IMR-90 (cell line): ENCODE results near the gene SREK1. TPM values are rescaled to one million over a fixed set of nuclear protein-coding genes. Genes with fewer than 3 reads are reported as not detected.

Source experiments
- ATAC-seq: fragments of 200-7000 bp; cut with Tn5 transposase; 2 replicates; pipeline ENCODE4 v1.9.1; 2020; ENCODE audit warnings: low read depth, mild to moderate bottlenecking, moderate library complexity
- BruUV-seq: library from RNA; stranded (reverse); fragments of 400-500 nt; replicated peaks from 2 replicates; lab custom pipeline; 2021; lab: Mats Ljungman, UMichigan
- CTCF ChIA-PET: fragments of 300-600 bp; formaldehyde crosslinking; extraction: SDS; loops from one replicate; lab custom pipeline; 2021; ENCODE audit warnings: antibody characterized with exemption; lab: Yijun Ruan, JAX
- POLR2A ChIA-PET: fragments of 300-600 bp; sonication (Branson Sonifier 250); formaldehyde crosslinking; loops from one replicate; lab custom pipeline; 2022; ENCODE audit warnings: antibody characterized with exemption; ENCODE audit not compliant: unreplicated experiment; lab: Charles Lee
- DNase-seq: peaks from one replicate; pipeline ENCODE4 v3.0.0; 2013
- H2AFZ ChIP-seq: replicated peaks from 2 replicates; pipeline ENCODE3; 2013; ENCODE audit warnings: low read length, mild to moderate bottlenecking; ENCODE audit not compliant: poor library complexity
- H2AK5ac ChIP-seq: 2 replicates; pipeline ENCODE4 v1.6.1; 2013; ENCODE audit warnings: low read depth, low read length, inconsistent platforms
- H2AK9ac ChIP-seq: replicated peaks from 2 replicates; pipeline ENCODE3; 2013; ENCODE audit warnings: mild to moderate bottlenecking, low read depth, low read length, moderate library complexity; ENCODE audit not compliant: poor library complexity
- H2BK120ac ChIP-seq: 2 replicates; pipeline ENCODE4 v1.6.1; 2013; ENCODE audit warnings: low read depth, low read length, inconsistent platforms
- H2BK15ac ChIP-seq: 3 replicates; pipeline ENCODE4 v1.6.1; 2013; ENCODE audit warnings: low read depth, low read length, inconsistent platforms
- H2BK20ac ChIP-seq: 2 replicates; pipeline ENCODE4 v1.6.1; 2013; ENCODE audit warnings: low read depth, mild to moderate bottlenecking, inconsistent platforms, low read length, moderate library complexity
- H2BK5ac ChIP-seq: 2 replicates; pipeline ENCODE4 v1.6.1; 2013; ENCODE audit warnings: mild to moderate bottlenecking, low read depth, low read length, inconsistent platforms; ENCODE audit not compliant: poor library complexity, severe bottlenecking
- H3K14ac ChIP-seq: replicated peaks from 2 replicates; pipeline ENCODE4 v1.6.1; 2013; ENCODE audit warnings: low read depth, low read length, inconsistent platforms
- H3K18ac ChIP-seq: 2 replicates; pipeline ENCODE4 v1.6.1; 2013; ENCODE audit warnings: low read depth, low read length, control low read depth
- H3K23ac ChIP-seq: 2 replicates; pipeline ENCODE4 v1.6.1; 2013; ENCODE audit warnings: low read depth, low read length, inconsistent platforms
- H3K27ac ChIP-seq: 2 replicates; pipeline ENCODE4 v1.5.1; 2013; ENCODE audit warnings: mild to moderate bottlenecking, control low read depth, low read length; ENCODE audit not compliant: insufficient read depth
- H3K27me3 ChIP-seq: 2 replicates; pipeline ENCODE4 v1.6.1; 2013; ENCODE audit warnings: low read length; ENCODE audit not compliant: control insufficient read depth, insufficient read depth
- H3K36me3 ChIP-seq: 2 replicates; pipeline ENCODE4 v1.6.1; 2013; ENCODE audit warnings: low read length, mixed read lengths; ENCODE audit not compliant: control insufficient read depth, insufficient read depth
- H3K4ac ChIP-seq: 2 replicates; pipeline ENCODE4 v1.6.1; 2013; ENCODE audit warnings: low read depth, low read length, inconsistent platforms
- H3K4me1 ChIP-seq: 2 replicates; pipeline ENCODE4 v1.6.1; 2013; ENCODE audit warnings: low read length, mixed read lengths; ENCODE audit not compliant: control insufficient read depth, insufficient read depth
- H3K4me2 ChIP-seq: 2 replicates; pipeline ENCODE4 v1.6.1; 2013; ENCODE audit warnings: low read depth, mild to moderate bottlenecking, control low read depth, low read length, moderate library complexity
- H3K4me3 ChIP-seq: 2 replicates; pipeline ENCODE4 v1.5.1; 2013; ENCODE audit warnings: low read depth, mild to moderate bottlenecking, control low read depth, low read length, moderate library complexity; ENCODE audit not compliant: insufficient read depth
- H3K56ac ChIP-seq: 2 replicates; pipeline ENCODE4 v1.6.1; 2013; ENCODE audit warnings: low read length, inconsistent platforms; ENCODE audit not compliant: insufficient read depth; ENCODE audit errors: extremely low read depth
- H3K79me1 ChIP-seq, 2 experiments: 2 replicates each; pipeline ENCODE4 v1.6.1; 2013; ENCODE audit warnings: low read length in 2 of 2, inconsistent platforms in 1 of 2, low read depth in 1 of 2
- H3K9ac ChIP-seq: 2 replicates; pipeline ENCODE4 v1.6.1; 2013; ENCODE audit warnings: low read depth, low read length, control low read depth
- H3K9me1 ChIP-seq: 2 replicates; pipeline ENCODE4 v1.6.1; 2013; ENCODE audit warnings: low read length, inconsistent platforms; ENCODE audit not compliant: insufficient read depth
- H3K9me3 ChIP-seq: 2 replicates; pipeline ENCODE4 v1.6.1; 2013; ENCODE audit warnings: low read length; ENCODE audit not compliant: control insufficient read depth, insufficient read depth
- H4K20me1 ChIP-seq: 2 replicates; pipeline ENCODE4 v1.6.1; 2013; ENCODE audit warnings: low read length, inconsistent platforms; ENCODE audit not compliant: insufficient read depth
- H4K5ac ChIP-seq: 2 replicates; pipeline ENCODE4 v1.6.1; 2013; ENCODE audit warnings: mild to moderate bottlenecking, low read depth, low read length, control low read depth
- H4K8ac ChIP-seq, 2 experiments: 2 replicates each; pipeline ENCODE4 v1.6.1; 2013; ENCODE audit warnings: low read depth in 2 of 2, low read length in 2 of 2, control low read depth in 1 of 2, inconsistent platforms in 1 of 2
- H4K91ac ChIP-seq: 2 replicates; pipeline ENCODE4 v1.6.1; 2013; ENCODE audit warnings: low read depth, low read length, inconsistent platforms; ENCODE audit not compliant: insufficient read depth
- BHLHE40 ChIP-seq: fragments of 150-350 bp; IDR thresholded peaks from 2 replicates; pipeline ENCODE4 v1.6.1; 2016; ENCODE audit warnings: mild to moderate bottlenecking, low read depth, low read length
- CEBPB ChIP-seq: IDR thresholded peaks from 2 replicates; pipeline ENCODE4 v1.6.1; 2012; ENCODE audit warnings: low read depth, low read length, improper control_type of control experiment
- CHD1 ChIP-seq: IDR thresholded peaks from 2 replicates; pipeline ENCODE4 v1.6.1; 2012; ENCODE audit warnings: low read depth, low read length, improper control_type of control experiment
- FOS ChIP-seq: fragments of 150-350 bp; IDR thresholded peaks from 2 replicates; pipeline ENCODE4 v1.6.1; 2016; ENCODE audit warnings: low read depth, low read length
- MAFK ChIP-seq: IDR thresholded peaks from 2 replicates; pipeline ENCODE4 v1.6.1; 2012; ENCODE audit warnings: low read depth, low read length, improper control_type of control experiment
- MAZ ChIP-seq: IDR thresholded peaks from 2 replicates; pipeline ENCODE4 v1.6.1; 2012; ENCODE audit warnings: low read depth, mild to moderate bottlenecking, low read length, improper control_type of control experiment, moderate library complexity, borderline replicate concordance
- MXI1 ChIP-seq: IDR thresholded peaks from 2 replicates; pipeline ENCODE4 v1.6.1; 2012; ENCODE audit warnings: low read depth, mild to moderate bottlenecking, low read length, moderate library complexity, borderline replicate concordance
- NFE2L2 ChIP-seq: fragments of 150-350 bp; IDR thresholded peaks from 2 replicates; pipeline ENCODE4 v1.6.1; 2016; ENCODE audit warnings: low read depth, mild to moderate bottlenecking, low read length
- POLR2A ChIP-seq: IDR thresholded peaks from 2 replicates; pipeline ENCODE4 v1.6.1; 2012; ENCODE audit warnings: mild to moderate bottlenecking, low read depth, low read length
- RAD21 ChIP-seq: IDR thresholded peaks from 2 replicates; pipeline ENCODE4 v1.6.1; 2012; ENCODE audit warnings: low read length, improper control_type of control experiment
- RCOR1 ChIP-seq: IDR thresholded peaks from 2 replicates; pipeline ENCODE4 v1.6.1; 2012; ENCODE audit warnings: mild to moderate bottlenecking, low read length, improper control_type of control experiment; ENCODE audit not compliant: insufficient replicate concordance
- RFX5 ChIP-seq: IDR thresholded peaks from 2 replicates; pipeline ENCODE4 v1.8.0; 2012; ENCODE audit warnings: low read depth, mild to moderate bottlenecking, low read length, moderate library complexity
- SMC3 ChIP-seq: fragments of 150-350 bp; IDR thresholded peaks from 2 replicates; pipeline ENCODE4 v1.6.1; 2016; ENCODE audit warnings: low read depth, mild to moderate bottlenecking, antibody characterized with exemption, low read length, moderate library complexity
- WGBS, 2 experiments: methylation state at CpG; one replicate each; pipeline versions ENCODE4 v1.1.5 to v1.1.7; 2013; ENCODE audit warnings: missing lambda C conversion rate in 2 of 2; ENCODE audit not compliant: insufficient read length in 1 of 2; ENCODE audit errors: extremely low coverage in 2 of 2; 5-methylcytosine and 5-hydroxymethylcytosine counted together
- dilution Hi-C: fragments of 300-500 bp; cut with HindIII; formaldehyde crosslinking; loops from one replicate; pipeline ENCODE4 v1.14.3; 2018; ENCODE audit warnings: low sequenced_read_pairs; ENCODE audit not compliant: unreplicated experiment
- in situ Hi-C: fragments of 300-500 bp; cut with MboI; formaldehyde crosslinking; loops from 3 replicates; pipeline ENCODE4 v1.14.3; 2019; ENCODE audit warnings: low sequenced_read_pairs, inconsistent platforms, mixed read lengths
- intact Hi-C: fragments of 100-400 bp; cut with micrococcal nuclease; formaldehyde crosslinking; loops from 2 replicates; pipeline ENCODE4 v1.10.0; 2022
- polyA plus RNA-seq, 3 experiments: library from polyadenylated mRNA; depleted of rRNA; stranded (reverse); fragments of >200 nt; gene quantifications; 2 replicates each; pipeline ENCODE4 v1.2.3, GENCODE V29; 2012; ENCODE audit warnings: low replicate concordance in 1 of 3
- total RNA-seq: library from RNA; depleted of rRNA; stranded (reverse); fragments of >200 nt; gene quantifications from 2 replicates; pipeline ENCODE4 v1.2.3, GENCODE V29; 2012
- TF ChIP-seq, protein P1 (sequence below): fragments of 150-350 bp; IDR thresholded peaks from 2 replicates; pipeline ENCODE4 v1.6.1; 2017; ENCODE audit warnings: mild to moderate bottlenecking, antibody characterized with exemption, low read length, low read depth
- TF ChIP-seq, protein P2 (sequence below): conservative IDR thresholded peaks from 2 replicates; pipeline ENCODE4 v1.5.1; 2012; ENCODE audit warnings: mild to moderate bottlenecking, low read depth, low read length, improper control_type of control experiment
- TF ChIP-seq, protein P3 (sequence below): fragments of 150-350 bp; IDR thresholded peaks from 2 replicates; pipeline ENCODE4 v1.6.1; 2016; ENCODE audit warnings: low read depth, mild to moderate bottlenecking, low read length, moderate library complexity, borderline replicate concordance

SREK1 gene
- total and polyA plus RNA-seq, 2 of the 4 experiments (the other 2 are of a cell fraction), result 23.0 to 36.2 TPM

DNA sequence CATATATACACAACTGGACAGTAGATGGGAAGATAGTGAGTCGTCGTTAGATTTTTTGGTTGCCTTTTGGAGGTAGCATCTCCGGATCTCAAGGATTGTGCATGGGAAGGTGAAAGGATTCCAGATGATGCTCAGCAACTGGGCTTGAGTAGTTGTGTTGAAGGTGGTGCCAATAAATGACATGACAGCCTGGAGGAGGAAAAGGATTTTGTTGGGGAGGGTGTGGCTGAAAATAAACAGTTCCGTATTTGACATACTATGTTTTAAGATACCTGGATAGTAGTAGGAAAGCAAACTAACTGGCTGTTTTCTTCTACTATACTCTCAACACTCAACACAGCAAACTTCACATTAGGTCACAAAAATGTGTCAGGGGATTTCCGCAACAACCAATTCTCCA, 62.4 kb downstream of the SREK1 start:
- dilution Hi-C loops, result no loop called here
- H4K91ac ChIP-seq, result no peak overlapping the region
- ATAC-seq (no peak), DNase-seq (no peak)
- H3K18ac ChIP-seq, result no peak overlapping the region
- H4K20me1 ChIP-seq, result no peaks in the 10 kb centered on the region
- H3K4ac ChIP-seq, result no peak overlapping the region
- no peak overlapping the region for H3K23ac ChIP-seq
- BruUV-seq, result no TSS peak
- H3K27me3 ChIP-seq, result no peaks in the 10 kb centered on the region
- in situ Hi-C loops, result no loop called here
- TF ChIP-seq NFE2L2, result no peak
- TF ChIP-seq, protein P1, sequence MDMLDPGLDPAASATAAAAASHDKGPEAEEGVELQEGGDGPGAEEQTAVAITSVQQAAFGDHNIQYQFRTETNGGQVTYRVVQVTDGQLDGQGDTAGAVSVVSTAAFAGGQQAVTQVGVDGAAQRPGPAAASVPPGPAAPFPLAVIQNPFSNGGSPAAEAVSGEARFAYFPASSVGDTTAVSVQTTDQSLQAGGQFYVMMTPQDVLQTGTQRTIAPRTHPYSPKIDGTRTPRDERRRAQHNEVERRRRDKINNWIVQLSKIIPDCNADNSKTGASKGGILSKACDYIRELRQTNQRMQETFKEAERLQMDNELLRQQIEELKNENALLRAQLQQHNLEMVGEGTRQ, result no peak
- TF ChIP-seq SMC3, result no peak
- no peak for TF ChIP-seq MAZ
- TF ChIP-seq POLR2A, result no peak
- no peak for TF ChIP-seq FOS
- TF ChIP-seq, protein P2, sequence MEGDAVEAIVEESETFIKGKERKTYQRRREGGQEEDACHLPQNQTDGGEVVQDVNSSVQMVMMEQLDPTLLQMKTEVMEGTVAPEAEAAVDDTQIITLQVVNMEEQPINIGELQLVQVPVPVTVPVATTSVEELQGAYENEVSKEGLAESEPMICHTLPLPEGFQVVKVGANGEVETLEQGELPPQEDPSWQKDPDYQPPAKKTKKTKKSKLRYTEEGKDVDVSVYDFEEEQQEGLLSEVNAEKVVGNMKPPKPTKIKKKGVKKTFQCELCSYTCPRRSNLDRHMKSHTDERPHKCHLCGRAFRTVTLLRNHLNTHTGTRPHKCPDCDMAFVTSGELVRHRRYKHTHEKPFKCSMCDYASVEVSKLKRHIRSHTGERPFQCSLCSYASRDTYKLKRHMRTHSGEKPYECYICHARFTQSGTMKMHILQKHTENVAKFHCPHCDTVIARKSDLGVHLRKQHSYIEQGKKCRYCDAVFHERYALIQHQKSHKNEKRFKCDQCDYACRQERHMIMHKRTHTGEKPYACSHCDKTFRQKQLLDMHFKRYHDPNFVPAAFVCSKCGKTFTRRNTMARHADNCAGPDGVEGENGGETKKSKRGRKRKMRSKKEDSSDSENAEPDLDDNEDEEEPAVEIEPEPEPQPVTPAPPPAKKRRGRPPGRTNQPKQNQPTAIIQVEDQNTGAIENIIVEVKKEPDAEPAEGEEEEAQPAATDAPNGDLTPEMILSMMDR, result no peak
- no peak for TF ChIP-seq CHD1
- no peak for TF ChIP-seq MXI1
- no peak for TF ChIP-seq RAD21
- no peak for TF ChIP-seq RFX5
- TF ChIP-seq RCOR1, result no peak
- TF ChIP-seq BHLHE40, result no peak
- TF ChIP-seq MAFK, result no peak
- no peak for TF ChIP-seq CEBPB
- TF ChIP-seq, protein P3, sequence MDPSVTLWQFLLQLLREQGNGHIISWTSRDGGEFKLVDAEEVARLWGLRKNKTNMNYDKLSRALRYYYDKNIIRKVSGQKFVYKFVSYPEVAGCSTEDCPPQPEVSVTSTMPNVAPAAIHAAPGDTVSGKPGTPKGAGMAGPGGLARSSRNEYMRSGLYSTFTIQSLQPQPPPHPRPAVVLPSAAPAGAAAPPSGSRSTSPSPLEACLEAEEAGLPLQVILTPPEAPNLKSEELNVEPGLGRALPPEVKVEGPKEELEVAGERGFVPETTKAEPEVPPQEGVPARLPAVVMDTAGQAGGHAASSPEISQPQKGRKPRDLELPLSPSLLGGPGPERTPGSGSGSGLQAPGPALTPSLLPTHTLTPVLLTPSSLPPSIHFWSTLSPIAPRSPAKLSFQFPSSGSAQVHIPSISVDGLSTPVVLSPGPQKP, result no peak
- H2BK5ac ChIP-seq, result no peak overlapping the region
- no peak overlapping the region for H2AK5ac ChIP-seq
- no peaks in the 10 kb centered on the region for H3K9me1 ChIP-seq
- intact Hi-C loops, result no loop called here
- no peaks in the 10 kb centered on the region for H3K9me3 ChIP-seq
- CTCF ChIA-PET, result no interaction called here
- H4K5ac ChIP-seq, result no peak overlapping the region
- H3K27ac ChIP-seq, result no peak overlapping the region
- no peak overlapping the region for H3K14ac ChIP-seq
- no peaks in the 10 kb centered on the region for H3K79me1 ChIP-seq
- no peak overlapping the region for H2AFZ ChIP-seq
- no peak overlapping the region for H4K8ac ChIP-seq
- H3K36me3 ChIP-seq, result no peaks in the 10 kb centered on the region
- no peak overlapping the region for H2AK9ac ChIP-seq
- no peak overlapping the region for H2BK120ac ChIP-seq
- H2BK15ac ChIP-seq, result no peak overlapping the region
- no peak overlapping the region for H3K4me2 ChIP-seq
- no peaks in the 10 kb centered on the region for H3K4me1 ChIP-seq
- H3K4me3 ChIP-seq, result no peak overlapping the region
- no peak overlapping the region for H3K56ac ChIP-seq
- POLR2A ChIA-PET, result no interaction called here
- no peak overlapping the region for H2BK20ac ChIP-seq
- H3K9ac ChIP-seq, result no peak overlapping the region
- 86% methylated on average over 1 of the region's 5 CpGs; no CpG with 5 or more reads in 1 of the 2 experiments for WGBS, 2 experiments
